GM19463 (cell line): Measurements from ENCODE around the gene TANGO6.

Source experiments
- ATAC-seq: cut with Tn5 transposase; IDR thresholded peaks from one replicate; pipeline ENCODE4 v1.9.1; 2021; ENCODE audit warnings: mild to moderate bottlenecking, moderate library complexity; ENCODE audit not compliant: unreplicated experiment

Gene TANGO6

GRCh38 chr16:68860978-68861892 is 17.9 kb downstream of the TANGO6 start:
- no peak for ATAC-seq

- ATAC-seq = no peak
These were observed 23.6 kb downstream of the TANGO6 start for GRCh38 chr16:68866933-68867332.

DNA sequence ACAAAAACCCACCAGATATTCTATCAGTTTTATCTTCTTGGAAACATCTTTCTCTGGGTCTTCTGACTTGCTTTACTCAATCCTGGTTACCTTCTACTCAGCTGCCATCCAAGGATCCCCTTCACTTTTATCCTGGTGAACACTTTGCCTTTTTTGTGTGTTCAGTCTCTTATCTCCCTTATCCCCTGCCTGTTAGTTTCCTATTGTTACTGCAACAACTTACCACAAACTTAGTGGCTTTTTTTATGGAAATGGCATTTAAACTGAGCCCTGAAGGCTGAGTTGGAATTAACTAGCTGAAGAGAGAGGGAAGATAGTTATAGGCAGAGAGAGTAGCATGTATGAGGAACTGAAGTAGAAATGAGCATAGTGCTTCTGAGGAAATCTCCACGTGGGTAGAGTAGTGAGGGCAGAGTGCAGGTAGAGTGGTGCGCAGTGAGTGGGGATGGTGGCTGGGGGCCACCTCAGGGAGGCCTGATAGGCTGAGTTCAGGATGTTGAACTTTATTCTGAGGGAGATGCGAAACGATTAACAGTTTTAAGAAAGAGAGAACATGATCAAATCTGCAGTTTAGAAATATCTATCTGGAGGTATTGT is 26.3 kb downstream of the TANGO6 start:
- no peak for ATAC-seq

DNA sequence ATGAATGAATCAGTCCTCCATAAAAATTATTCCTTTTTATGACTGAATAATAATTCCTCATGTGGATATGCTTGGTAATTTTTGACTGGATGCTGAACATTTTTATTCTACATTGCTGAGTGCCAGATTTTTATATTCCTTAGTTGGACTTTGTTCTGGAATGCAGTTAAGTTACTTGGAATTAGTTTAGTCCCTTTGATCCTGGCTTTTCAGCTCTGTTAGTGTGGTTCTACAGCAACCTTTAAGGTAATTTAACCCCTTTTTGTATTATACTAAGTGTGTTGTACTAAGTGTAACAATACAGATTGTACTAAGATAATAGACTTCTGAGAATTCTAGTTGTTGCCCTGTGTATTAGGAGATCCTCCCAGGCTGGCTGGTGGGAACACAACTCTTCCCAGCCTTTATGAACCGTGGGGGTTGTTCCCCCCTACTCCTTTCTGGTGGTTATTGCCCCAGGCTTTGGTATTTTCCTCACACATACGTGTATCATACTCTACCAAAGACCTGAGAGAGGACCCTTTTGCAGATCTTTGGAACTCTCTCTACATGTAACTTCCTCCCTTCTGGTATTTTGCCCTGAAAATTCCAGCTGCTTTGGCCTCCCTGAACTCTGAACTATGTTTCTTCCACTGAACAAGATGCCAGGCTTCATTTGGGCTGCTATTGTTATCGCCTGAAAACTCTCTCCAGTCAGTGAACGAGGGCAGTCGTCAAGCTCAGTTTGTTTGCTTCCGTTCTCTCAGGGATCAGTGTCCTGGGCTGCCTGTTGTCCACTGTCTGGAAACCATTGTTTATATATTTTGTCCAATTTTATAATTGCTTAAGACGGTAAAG is 30.5 kb downstream of the TANGO6 start:
- no peak for ATAC-seq

DNA sequence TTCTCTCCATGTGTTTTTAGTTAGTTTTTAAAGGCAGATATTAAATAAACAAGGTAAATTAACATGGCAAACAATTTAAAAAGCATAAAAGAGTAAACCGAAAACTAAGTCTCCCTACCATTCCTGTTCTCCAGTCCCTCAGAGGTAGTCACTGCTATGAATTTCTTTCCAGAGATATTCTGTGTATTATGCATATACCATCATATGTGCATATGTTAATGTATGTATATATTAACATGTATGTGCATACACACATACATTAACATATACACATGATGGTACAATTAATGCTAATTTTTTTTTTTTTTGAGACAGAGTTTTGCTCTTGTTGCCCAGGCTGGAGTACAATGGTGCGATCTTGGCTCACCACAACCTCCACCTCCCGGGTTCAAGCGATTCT is 32.5 kb downstream of the TANGO6 start:
- no peak for ATAC-seq

DNA sequence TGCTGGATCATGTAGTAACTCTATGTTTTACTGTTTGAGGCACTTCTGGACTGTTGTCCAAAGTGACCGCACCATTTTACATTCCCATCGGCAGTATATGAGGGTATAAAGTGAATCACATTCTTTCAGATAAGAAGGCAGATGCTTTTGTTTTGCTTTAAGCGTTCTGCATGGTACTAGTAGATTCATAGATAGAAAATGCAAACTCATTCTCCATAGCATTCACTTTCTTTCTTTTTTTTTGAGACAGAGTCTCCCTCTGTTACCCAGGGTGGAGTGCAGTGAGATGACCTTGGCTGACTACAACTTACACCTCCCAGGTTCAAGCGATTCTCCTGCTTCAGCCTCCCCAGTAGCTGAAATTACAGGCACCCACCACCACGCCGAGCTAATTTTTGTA is 40.4 kb downstream of the TANGO6 start:
- no peak for ATAC-seq

DNA sequence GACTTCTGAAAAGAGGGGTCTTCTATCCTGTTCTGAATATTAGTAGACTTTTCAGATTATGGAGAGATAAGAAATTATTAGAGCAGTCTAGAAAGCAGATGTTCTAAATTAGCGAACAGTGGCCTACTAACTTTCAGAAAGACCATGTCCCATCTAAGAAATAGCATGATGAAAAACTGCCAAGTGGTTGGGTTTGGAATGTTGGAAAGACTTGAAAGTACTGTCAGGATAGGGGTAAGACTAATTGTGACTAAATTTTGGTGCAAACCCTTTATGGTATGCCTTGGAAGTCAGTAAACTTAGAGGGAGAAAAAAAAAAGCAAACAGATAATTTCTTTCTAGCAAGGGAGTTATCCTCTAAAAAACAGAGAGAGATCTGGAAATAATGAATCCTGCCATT is 41.1 kb downstream of the TANGO6 start:
- ATAC-seq = no peak

DNA sequence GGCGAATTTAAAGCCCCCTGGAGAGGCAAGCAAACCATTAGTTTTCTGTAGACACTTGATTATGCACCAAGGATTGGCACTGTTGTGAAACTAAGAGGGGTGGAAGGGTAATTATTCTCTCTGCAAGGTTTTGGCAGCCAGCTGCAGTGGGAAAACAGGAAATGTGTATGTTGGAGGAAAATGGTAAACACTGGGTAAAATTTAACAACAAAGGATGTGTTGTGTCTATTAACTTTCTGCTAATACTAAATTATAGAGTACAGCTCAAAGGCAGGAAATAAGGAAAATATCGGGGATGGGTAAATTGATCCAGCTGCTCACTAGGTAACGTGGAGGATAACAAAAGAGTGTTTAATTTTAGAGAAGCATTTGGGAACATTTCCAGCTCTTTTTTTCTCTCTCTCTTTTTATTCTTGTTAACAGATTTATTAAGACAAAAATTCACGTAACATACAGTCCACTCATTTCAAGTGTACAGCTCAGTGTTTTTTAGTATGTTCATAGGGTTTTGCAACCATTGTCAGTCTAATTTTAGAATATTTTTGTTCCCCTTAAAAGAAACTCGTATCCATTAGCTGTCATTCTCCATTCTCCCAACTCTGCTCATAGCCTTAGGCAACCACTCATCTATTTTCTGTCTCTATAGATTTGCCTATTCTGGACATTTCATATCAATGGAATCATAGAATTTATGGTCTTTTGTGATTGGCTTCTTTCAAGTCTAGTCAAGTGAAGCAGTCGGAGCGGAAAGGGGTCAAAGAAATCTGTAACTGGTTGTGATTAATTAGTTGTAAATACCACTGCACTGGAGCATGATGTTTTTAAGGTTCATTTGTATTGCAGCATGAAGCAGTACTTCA is 41.8 kb downstream of the TANGO6 start:
- ATAC-seq = no peak

GRCh38 chr16:68887107-68887506 is 43.8 kb downstream of the TANGO6 start:
- ATAC-seq = no peak

DNA sequence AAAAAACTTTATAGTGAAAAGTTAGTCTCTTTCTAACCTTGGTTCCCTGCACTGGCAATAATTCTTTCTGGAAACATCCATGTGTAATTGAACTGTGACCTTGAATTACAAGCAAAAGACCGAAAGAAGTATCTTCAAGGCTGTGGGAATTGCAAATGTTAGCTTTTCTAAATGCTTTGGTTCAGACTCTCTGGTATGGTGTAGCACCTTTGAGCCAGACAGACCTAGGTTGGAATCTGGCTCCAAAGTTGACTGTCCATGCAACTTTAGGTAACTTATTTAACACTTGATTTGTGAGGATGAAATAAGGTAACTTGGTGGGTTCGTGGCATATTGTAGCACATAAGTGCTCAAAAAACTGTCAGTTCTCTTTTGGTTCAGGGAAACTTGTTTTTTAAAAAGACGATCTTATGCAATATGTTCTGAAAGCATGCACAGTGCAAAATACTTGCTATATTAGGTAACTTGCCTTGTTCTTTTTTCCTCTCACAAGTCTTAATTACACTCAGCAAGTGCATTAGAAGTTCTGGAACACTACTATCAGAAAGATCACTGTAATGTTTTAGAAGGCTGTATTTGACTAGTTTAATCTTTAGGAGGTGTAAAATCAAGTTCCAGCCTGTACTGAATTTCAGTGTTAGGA is 46.3 kb downstream of the TANGO6 start:
- no peak for ATAC-seq

- ATAC-seq = no peak
These were observed 48.9 kb downstream of the TANGO6 start for GRCh38 chr16:68892214-68892613.

GRCh38 chr16:68892898-68893297 is 49.6 kb downstream of the TANGO6 start:
- ATAC-seq = no peak

DNA sequence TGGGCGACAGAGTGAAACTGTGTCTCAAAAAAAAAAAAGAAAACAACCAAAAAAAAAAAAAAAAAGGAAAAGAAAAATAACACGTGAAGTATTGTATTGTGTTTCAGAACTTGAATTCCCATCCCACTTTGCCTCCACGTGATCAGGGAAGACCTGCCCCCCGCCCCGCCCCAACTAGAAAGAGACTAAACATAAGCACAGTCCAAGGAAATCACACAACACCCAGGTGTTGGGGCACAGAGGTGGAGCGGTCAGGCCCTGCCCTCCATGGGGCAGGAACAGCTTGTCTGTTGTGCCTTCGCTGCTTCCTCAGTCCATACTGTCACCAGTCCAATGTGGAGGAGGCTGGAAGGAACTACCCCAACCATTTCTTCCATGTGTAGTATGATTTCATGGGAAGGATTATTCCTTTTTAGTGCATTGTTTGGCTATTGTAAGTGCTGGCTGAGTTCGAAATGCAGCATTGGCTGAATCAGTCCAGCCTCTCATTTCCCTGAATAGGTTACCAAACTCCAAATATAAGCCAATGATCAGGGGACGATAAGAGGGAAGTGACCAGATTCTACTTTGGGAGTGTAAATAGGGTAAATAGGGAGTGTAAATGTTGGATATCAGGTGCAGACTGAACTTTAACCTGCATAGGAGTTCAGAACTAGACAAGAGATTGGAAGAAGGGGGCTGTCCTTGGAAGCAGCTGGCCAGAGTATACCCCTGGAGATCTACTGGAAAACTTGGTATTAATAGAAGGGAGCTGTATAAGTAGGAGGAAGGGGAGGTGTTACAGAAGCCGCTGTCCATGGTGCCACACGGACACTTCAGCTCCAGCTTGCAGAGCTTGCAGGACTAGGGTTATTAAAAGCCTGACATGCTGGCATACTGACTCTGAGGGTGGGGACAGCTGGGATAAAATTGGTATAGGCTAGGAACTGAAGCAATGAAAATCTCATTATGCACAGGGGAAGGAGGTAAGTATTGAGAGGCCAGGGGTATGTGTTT is 50.7 kb downstream of the TANGO6 start:
- no peak for ATAC-seq

DNA sequence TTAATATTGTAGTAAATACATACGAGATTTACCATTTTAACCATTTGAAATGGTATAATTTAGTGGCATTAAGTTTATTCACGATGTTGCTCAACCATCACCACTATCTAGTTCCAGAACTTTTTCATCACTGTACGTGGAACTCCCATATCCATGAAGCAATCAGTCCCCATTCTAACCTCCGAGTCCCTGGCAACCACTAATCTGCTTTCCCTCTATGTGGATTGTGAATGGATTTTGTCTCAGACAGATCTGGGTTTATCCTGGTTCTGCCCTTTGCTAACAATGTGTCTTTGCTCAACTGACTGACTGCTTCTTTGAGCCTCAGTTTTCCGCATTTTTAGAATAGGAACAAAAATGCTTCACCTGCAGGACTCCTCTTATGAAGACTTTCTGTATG is 51.4 kb downstream of the TANGO6 start:
- no peak for ATAC-seq

DNA sequence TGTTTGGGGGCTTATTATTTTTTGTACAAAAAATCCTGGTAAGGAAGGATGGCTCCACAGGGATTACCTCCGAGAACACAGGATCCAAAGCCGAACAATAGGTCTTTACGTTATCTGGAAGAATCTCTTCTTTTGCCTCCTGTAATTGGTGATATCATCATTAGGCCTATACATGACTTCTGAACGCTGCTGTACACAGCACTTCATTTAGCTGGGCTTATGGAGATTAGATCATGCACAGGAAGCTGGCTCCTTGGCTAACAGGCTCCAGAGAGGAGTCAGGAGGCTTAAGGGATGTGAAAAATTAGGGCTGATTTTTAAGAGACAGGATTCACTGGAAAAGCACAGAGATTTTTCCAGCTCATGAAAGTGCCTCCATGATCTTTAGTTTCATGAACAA is 54.7 kb downstream of the TANGO6 start:
- no peak for ATAC-seq

DNA sequence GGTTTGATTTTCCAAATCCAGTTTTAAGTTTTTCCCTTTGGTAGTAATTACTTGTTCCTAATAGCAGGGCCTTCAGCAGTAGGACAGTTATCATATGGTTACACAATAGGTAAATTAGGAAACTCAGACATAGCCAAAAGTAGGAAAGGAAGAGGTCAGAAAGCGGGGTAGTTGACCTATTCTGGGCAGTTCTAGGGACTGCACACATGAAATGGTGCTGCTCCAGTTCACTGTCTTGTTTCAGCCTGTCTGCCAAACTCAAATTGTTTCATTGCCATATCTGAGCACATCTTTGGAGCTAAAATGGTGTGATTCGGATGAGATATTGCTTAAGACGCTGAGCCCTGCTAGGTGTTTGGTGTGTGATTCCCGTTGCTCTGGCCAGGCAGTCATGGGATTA is 56.7 kb downstream of the TANGO6 start:
- ATAC-seq = no peak

DNA sequence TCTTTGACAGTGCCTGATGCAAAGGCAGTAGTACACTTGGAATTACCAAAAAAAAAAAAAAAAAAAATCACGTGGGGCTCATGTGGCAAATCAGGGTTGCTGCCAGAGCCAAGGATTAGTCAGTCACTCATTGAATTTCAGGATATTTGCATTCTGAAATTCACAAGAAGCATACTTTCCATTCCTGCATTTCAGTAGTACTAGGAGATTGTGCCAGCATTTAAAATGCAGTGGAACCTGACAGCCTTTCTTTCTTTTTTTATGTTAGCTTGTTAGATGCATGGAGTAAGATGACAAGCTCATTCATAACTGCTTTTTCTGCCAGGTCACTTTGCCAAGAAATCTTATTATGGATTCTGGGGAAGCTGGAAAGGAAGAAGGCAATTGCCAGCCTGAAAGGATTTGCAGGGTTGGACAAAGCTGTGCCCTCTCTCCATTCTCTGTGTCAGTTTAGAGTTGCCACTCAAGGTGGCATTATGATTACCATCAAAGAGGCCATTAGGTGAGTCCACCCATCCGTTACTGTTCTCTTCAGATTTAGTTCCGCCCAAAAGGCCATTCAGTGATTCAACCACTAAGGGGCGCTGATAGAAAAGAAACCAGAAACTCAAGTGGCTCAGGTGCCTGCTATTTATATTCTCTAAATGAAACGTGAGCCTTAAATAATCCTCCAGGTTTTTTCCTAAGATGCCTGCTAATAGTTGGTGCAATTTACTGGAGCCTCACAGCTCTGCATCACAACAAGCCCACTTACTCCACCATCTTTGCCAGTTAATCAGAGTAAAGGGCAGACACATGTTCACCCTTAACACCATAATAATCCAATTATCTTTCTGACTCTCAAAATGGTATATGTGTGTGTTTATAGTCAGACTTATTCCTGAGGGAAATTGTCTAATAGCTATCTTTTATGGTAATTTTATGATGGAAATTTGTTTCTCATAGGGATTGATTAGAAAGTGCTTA is 59.0 kb downstream of the TANGO6 start:
- ATAC-seq = no peak

GRCh38 chr16:68902969-68903345 is 59.6 kb downstream of the TANGO6 start:
- ATAC-seq = no peak
